Ovary (tissue), 9 donors: ENCODE measurements around the gene ZFP91. TPM values are rescaled to one million over a fixed set of nuclear protein-coding genes. Genes with fewer than 3 reads are reported as not detected.
A peak's percentile ranks its signal among the peaks of the same experiment; 100 is the strongest.

ENCODE experiments used
- DNase-seq, 5 donors: peaks; one replicate each; pipeline ENCODE4 v3.0.0-alpha.2; 2019 to 2020
- H3K27ac ChIP-seq, 2 donors: fragments of 200-600 bp; one replicate each; pipeline versions ENCODE4 v1.5.1 to v1.8.0; 2019 to 2022
- H3K27me3 ChIP-seq: fragments of 200-600 bp; one replicate; pipeline ENCODE4 v1.8.0; 2022
- H3K36me3 ChIP-seq: fragments of 200-600 bp; sonication (generic); one replicate; pipeline ENCODE4 v1.5.1; 2019
- H3K4me1 ChIP-seq: one replicate; pipeline ENCODE4 v1.8.1; 2013; ENCODE audit warnings: mild to moderate bottlenecking, moderate library complexity; ENCODE audit not compliant: insufficient read depth
- H3K4me3 ChIP-seq: fragments of 200-600 bp; sonication (generic); one replicate; pipeline ENCODE4 v1.5.1; 2017
- H3K9me3 ChIP-seq, 2 donors: fragments of 200-600 bp in 1 of 2; sonication (generic) in 1 of 2; one replicate each; pipeline versions ENCODE4 v1.5.1 to v1.8.1; 2013 to 2019; ENCODE audit warnings: mild to moderate bottlenecking in 1 of 2, moderate library complexity in 1 of 2
- EP300 ChIP-seq: sonication (generic); formaldehyde crosslinking; IDR thresholded peaks from one replicate; pipeline ENCODE4 v1.6.1; 2017; ENCODE audit warnings: antibody characterized with exemption
- POLR2A ChIP-seq: fragments of 450-650 bp; IDR thresholded peaks from one replicate; pipeline ENCODE4 v1.6.1; 2017; ENCODE audit warnings: antibody characterized with exemption, mild to moderate bottlenecking, moderate library complexity
- whole genome bisulfite sequencing, 3 donors: extraction: QIAGEN DNeasy Blood & Tissue Kit in 1 of 3; methylation state at CpG; one replicate each; pipeline versions ENCODE4 v1.1.5 to v1.1.7; 2013 to 2017; 5-methylcytosine and 5-hydroxymethylcytosine counted together
- intact Hi-C, 4 donors: fragments of 100-400 bp; cut with DNase I; formaldehyde crosslinking; loops; one replicate each; pipeline versions ENCODE4 v1.11.0 to v1.15.1; 2022 to 2023
- polyA plus RNA-seq, 2 donors: library from polyadenylated mRNA; stranded (reverse); fragments of 200-250 nt in 1 of 2; fragments of 350-450 nt in 1 of 2; fragmentation: Illumina TruSeq in 1 of 2; extraction: RNeasy Lipid Tissue Mini Kit (QIAGEN cat#74804) in 1 of 2; gene quantifications; one replicate each; pipeline ENCODE4 v1.2.3, GENCODE V29; 2013 to 2014
- total RNA-seq, 7 donors: library from RNA; depleted of rRNA in 2 of 7; stranded (reverse); fragments of >200 nt in 2 of 7; fragmentation: NEBNext Ultra II Directional in 3 of 7; extraction: Animal tissue kit (Norgen Biotek cat#: 25700) in 3 of 7; gene quantifications; one replicate each; pipeline versions ENCODE4 v1.1.0 to v1.2.4, GENCODE V29; 2016 to 2023
- TF ChIP-seq, protein P1 (sequence below), 3 donors: fragments of 450-650 bp in 2 of 3; fragments of 200-600 bp in 1 of 3; IDR thresholded peaks; one replicate each; pipeline versions ENCODE4 v1.5.1 to v1.8.0; 2016 to 2022; ENCODE audit warnings: antibody characterized with exemption in 3 of 3, mild to moderate bottlenecking in 1 of 3
- donor health status: DM: no; HTN: no; CAD: no; lungs with moderate emphysema.
- donor health status: DM: no; HTN: no; CAD: no.
- donor health status: Bipolar disorder and iron deficiency.
- donor health status: DM: yes; HTN: yes; CAD: no.
- donor health status: DM: no; HTN: no; CAD: no.
- donor health status: DM: yes; HTN: yes; CAD: no.

ZFP91 gene
- total and polyA plus RNA-seq, 9 donors = 19.7 to 55.6 (median 39.5) TPM

DNA sequence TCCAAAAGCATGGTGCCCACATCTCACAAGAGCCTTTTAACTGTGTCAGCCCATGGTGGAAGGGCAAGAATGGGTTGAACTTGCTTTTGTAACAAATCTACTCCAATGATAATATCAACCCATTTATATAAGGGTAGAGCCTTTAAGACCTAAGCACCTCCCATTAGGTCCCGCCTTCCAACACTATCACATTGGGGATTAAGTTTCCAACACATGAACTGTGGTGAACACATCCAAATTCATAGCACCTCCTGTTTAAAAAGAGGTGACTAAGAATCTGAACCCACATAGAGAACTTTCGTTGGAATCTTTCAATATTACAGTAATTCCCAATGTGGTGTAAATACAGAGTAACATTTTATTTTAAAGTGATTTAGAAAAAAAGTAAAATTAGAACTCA lies 34.4 kb downstream of the ZFP91 start:
- Histone ChIP-seq H3K27me3 (no peaks in the 10 kb centered on the region), H3K9me3 (no peaks in the 10 kb centered on the region), H3K4me3 (no peak overlapping the region), H3K27ac (no peak overlapping the region), H3K36me3 (no peaks in the 10 kb centered on the region), H3K4me1 (peaks cover 4% of the 10 kb centered on the region)
- WGBS, 3 donors = 97 to 99% (median 99%) methylated on average over 2 of the region's 2 CpGs
- no peak for TF ChIP-seq POLR2A
- no peak for TF ChIP-seq EP300
- TF ChIP-seq, protein P1, sequence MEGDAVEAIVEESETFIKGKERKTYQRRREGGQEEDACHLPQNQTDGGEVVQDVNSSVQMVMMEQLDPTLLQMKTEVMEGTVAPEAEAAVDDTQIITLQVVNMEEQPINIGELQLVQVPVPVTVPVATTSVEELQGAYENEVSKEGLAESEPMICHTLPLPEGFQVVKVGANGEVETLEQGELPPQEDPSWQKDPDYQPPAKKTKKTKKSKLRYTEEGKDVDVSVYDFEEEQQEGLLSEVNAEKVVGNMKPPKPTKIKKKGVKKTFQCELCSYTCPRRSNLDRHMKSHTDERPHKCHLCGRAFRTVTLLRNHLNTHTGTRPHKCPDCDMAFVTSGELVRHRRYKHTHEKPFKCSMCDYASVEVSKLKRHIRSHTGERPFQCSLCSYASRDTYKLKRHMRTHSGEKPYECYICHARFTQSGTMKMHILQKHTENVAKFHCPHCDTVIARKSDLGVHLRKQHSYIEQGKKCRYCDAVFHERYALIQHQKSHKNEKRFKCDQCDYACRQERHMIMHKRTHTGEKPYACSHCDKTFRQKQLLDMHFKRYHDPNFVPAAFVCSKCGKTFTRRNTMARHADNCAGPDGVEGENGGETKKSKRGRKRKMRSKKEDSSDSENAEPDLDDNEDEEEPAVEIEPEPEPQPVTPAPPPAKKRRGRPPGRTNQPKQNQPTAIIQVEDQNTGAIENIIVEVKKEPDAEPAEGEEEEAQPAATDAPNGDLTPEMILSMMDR (IDR thresholded peaks at IDR 0.05) = no peak
- intact Hi-C loops = no loop called here
- no peak for DNase-seq

DNA sequence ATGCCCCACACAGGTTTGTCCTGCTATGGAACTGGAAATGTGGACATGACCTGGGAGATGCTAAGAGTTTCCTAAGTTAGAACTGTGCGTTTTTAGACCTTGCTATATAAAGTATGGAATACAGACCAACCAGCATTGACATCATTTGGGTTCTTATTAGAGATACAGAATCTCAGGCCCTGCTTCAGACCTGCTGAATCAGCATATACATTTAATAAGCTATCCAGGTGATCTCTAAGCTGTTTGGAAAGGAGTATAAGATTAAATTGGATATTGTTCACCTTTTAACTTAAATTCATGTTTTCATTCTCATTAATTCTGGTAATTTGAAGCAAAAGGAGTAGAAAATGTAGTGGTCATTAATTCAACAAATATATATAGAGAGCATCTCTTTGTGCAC lies 36.7 kb downstream of the ZFP91 start:
- Histone ChIP-seq H3K27me3 (no peaks in the 10 kb centered on the region), H3K27ac (no peak overlapping the region), H3K9me3 (no peaks in the 10 kb centered on the region), H3K4me1 (peaks cover 4% of the 10 kb centered on the region), H3K4me3 (no peak overlapping the region), H3K36me3 (no peaks in the 10 kb centered on the region)
- intact Hi-C loops = no loop called here
- no peak for DNase-seq
- 89 to 93% (median 91%) methylated on average over 1 of the region's 1 CpG for WGBS, 3 donors
- TF ChIP-seq POLR2A (no peak), EP300 (no peak)
- TF ChIP-seq, protein P1 (IDR thresholded peaks at IDR 0.05) = no peak

DNA sequence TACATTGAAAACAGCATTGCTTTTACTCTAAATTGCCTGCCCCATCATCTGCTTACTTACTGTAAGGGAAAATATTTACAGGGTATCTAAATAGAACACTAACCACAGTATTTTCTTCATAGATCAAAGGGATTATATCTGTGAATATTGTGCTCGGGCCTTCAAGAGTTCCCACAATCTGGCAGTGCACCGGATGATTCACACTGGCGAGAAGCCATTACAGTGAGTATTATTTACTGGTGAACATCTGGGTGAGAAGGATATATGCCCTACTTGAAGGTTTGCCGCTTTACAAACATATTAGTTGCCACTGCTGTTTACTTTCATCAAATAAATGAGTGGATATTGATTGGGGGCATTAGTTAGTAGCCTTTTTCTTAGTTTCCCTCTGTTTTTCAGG lies 37.7 kb downstream of the ZFP91 start:
- DNase-seq = peak; percentile 53 to 72 (median 60)
- H3K9me3 ChIP-seq = no peaks in the 10 kb centered on the region
- H3K27me3 ChIP-seq = no peaks in the 10 kb centered on the region
- no peak overlapping the region for H3K27ac ChIP-seq
- WGBS, 3 donors = 10 to 15% (median 11%) methylated on average over 4 of the region's 4 CpGs
- peaks cover 4% of the 10 kb centered on the region for H3K4me1 ChIP-seq
- intact Hi-C loops = no loop called here
- H3K36me3 ChIP-seq = no peaks in the 10 kb centered on the region
- TF ChIP-seq EP300 = no peak
- TF ChIP-seq, protein P1 (IDR thresholded peaks at IDR 0.05) = no peak
- no peak for TF ChIP-seq POLR2A
- H3K4me3 ChIP-seq = no peak overlapping the region

GRCh38 chr11:58617976-58618557 lies 39.2 kb downstream of the ZFP91 start:
- no peaks in the 10 kb centered on the region for H3K36me3 ChIP-seq
- intact Hi-C loops = no loop called here
- no peak overlapping the region for H3K27ac ChIP-seq
- no peak for TF ChIP-seq POLR2A
- no peak for TF ChIP-seq EP300
- TF ChIP-seq, protein P1 (IDR thresholded peaks at IDR 0.05) = no peak
- H3K27me3 ChIP-seq = no peaks in the 10 kb centered on the region
- DNase-seq = no peak
- peaks cover 4% of the 10 kb centered on the region for H3K4me1 ChIP-seq
- 75 to 81% (median 80%) methylated on average over 4 of the region's 4 CpGs for WGBS, 3 donors
- no peak overlapping the region for H3K4me3 ChIP-seq
- no peaks in the 10 kb centered on the region for H3K9me3 ChIP-seq
